ENCODE results near the gene KLHL26. TPM values are rescaled to one million over a fixed set of nuclear protein-coding genes. Genes with fewer than 3 reads are reported as not detected.

KLHL26 gene
- total RNA-seq, 1 experiment from 2014 or later, result 7.1 TPM

- Histone ChIP-seq H3K36me3 (replicated peaks; ENCODE audit: control insufficient read depth, insufficient read depth, low read length) (no peaks in the 10 kb centered on the region), H3K27me3 (ENCODE audit: control insufficient read depth, insufficient read depth, low read length) (no peaks in the 10 kb centered on the region), H3K4me3 (ENCODE audit: insufficient read depth, low read depth, low read length) (no peak overlapping the region)
- DNase-seq, result peak; percentile 62
These were observed 7.6 kb downstream of the KLHL26 start for GRCh38 chr19:18644196-18645034.

- Histone ChIP-seq H3K4me3 (ENCODE audit: insufficient read depth, low read depth, low read length) (no peak overlapping the region), H3K27me3 (ENCODE audit: control insufficient read depth, insufficient read depth, low read length) (no peaks in the 10 kb centered on the region), H3K36me3 (replicated peaks; ENCODE audit: control insufficient read depth, insufficient read depth, low read length) (no peaks in the 10 kb centered on the region)
- DNase-seq, result peak; percentile 60
These were observed 8.2 kb downstream of the KLHL26 start for GRCh38 chr19:18645035-18645511.

DNA sequence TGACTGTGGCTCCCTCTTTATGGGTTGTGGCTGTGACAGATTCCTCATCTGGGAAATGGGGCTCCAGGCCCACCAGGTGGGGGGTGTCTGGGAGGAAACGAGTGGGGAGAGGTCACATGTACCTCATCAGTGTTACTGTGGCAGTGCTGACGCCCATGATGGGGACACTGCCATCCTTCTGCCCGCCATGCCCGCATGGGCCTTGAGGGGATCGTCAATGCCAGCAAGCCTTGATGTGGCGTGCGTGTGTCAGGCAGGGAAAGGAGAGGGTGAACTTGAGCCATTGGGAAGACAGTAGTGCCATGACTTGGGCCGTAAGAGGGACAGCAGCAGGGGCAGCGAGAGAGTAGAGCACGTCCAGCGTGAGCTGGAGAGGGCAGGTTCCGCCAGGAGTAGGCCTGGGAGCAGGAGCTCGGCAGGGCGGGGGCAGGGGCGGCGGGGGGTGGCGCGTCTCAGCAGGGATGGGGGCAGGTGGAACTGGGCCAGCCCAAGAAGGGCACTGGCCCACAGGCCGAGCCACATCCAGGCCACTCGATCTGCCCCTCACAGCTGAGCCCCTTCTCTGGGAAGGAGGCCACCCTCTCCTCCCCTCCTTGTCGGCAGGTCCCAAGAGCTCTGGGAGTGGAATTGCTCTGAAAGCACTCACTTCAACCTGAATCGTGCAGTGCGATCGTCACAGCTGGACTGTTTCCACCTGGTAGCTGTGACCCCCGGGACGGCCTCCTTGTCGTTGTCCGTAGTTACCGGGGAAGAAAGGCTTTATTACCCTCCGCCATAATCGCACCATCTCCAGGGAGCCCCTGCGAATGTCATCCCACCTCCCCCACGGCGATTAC, 9.9 kb downstream of the KLHL26 start:
- Histone ChIP-seq H3K36me3 (replicated peaks; ENCODE audit: control insufficient read depth, insufficient read depth, low read length) (no peaks in the 10 kb centered on the region), H3K27me3 (ENCODE audit: control insufficient read depth, insufficient read depth, low read length) (no peaks in the 10 kb centered on the region), H3K4me3 (ENCODE audit: insufficient read depth, low read depth, low read length) (no peak overlapping the region)
- DNase-seq, result peak; percentile 56

- H3K4me3 ChIP-seq (ENCODE audit: insufficient read depth, low read depth, low read length), result no peak overlapping the region
- DNase-seq, result no peak
- H3K27me3 ChIP-seq (ENCODE audit: control insufficient read depth, insufficient read depth, low read length), result no peaks in the 10 kb centered on the region
- no peaks in the 10 kb centered on the region for H3K36me3 ChIP-seq (replicated peaks; ENCODE audit: control insufficient read depth, insufficient read depth, low read length)
These were observed 10.5 kb downstream of the KLHL26 start for GRCh38 chr19:18647371-18647767.

DNA sequence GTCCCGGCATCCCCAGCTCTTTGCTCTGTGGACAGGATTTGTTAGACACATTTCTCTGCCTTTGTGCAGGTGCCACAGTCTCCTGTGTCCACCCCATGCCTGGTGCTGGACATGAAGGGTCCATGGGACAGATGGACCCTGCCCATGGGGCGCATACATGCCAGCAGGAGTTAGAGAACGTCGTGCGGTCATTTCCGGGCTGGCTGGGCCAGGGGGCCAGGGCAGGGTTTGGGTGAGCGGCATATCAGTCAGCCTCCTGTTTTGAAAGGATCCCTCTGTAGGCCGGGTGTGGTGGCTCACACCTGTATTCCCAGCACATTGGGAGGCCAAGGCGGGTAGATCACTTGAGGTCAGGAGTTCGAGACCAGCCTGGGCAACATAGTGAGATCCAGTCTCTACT, 11.0 kb downstream of the KLHL26 start:
- DNase-seq, result no peak
- no peaks in the 10 kb centered on the region for H3K27me3 ChIP-seq (ENCODE audit: control insufficient read depth, insufficient read depth, low read length)
- no peak overlapping the region for H3K4me3 ChIP-seq (ENCODE audit: insufficient read depth, low read depth, low read length)
- H3K36me3 ChIP-seq (replicated peaks; ENCODE audit: control insufficient read depth, insufficient read depth, low read length), result no peaks in the 10 kb centered on the region

GRCh38 chr19:18648973-18649315, 12.1 kb downstream of the KLHL26 start:
- no peaks in the 10 kb centered on the region for H3K27me3 ChIP-seq (ENCODE audit: control insufficient read depth, insufficient read depth, low read length)
- H3K36me3 ChIP-seq (replicated peaks; ENCODE audit: control insufficient read depth, insufficient read depth, low read length), result no peaks in the 10 kb centered on the region
- no peak overlapping the region for H3K4me3 ChIP-seq (ENCODE audit: insufficient read depth, low read depth, low read length)
- DNase-seq, result no peak

GRCh38 chr19:18649371-18650020, 12.7 kb downstream of the KLHL26 start:
- Histone ChIP-seq H3K27me3 (ENCODE audit: control insufficient read depth, insufficient read depth, low read length) (no peaks in the 10 kb centered on the region), H3K36me3 (replicated peaks; ENCODE audit: control insufficient read depth, insufficient read depth, low read length) (no peaks in the 10 kb centered on the region), H3K4me3 (ENCODE audit: insufficient read depth, low read depth, low read length) (no peak overlapping the region)
- peak; percentile 66 for DNase-seq

- no peak for DNase-seq
- no peak overlapping the region for H3K4me3 ChIP-seq (ENCODE audit: insufficient read depth, low read depth, low read length)
- no peaks in the 10 kb centered on the region for H3K27me3 ChIP-seq (ENCODE audit: control insufficient read depth, insufficient read depth, low read length)
- no peaks in the 10 kb centered on the region for H3K36me3 ChIP-seq (replicated peaks; ENCODE audit: control insufficient read depth, insufficient read depth, low read length)
These were observed 13.2 kb downstream of the KLHL26 start for GRCh38 chr19:18650021-18650390.

GRCh38 chr19:18650468-18651041, 13.7 kb downstream of the KLHL26 start:
- no peaks in the 10 kb centered on the region for H3K36me3 ChIP-seq (replicated peaks; ENCODE audit: control insufficient read depth, insufficient read depth, low read length)
- DNase-seq, result peak; percentile 73
- H3K4me3 ChIP-seq (ENCODE audit: insufficient read depth, low read depth, low read length), result no peak overlapping the region
- no peaks in the 10 kb centered on the region for H3K27me3 ChIP-seq (ENCODE audit: control insufficient read depth, insufficient read depth, low read length)

DNA sequence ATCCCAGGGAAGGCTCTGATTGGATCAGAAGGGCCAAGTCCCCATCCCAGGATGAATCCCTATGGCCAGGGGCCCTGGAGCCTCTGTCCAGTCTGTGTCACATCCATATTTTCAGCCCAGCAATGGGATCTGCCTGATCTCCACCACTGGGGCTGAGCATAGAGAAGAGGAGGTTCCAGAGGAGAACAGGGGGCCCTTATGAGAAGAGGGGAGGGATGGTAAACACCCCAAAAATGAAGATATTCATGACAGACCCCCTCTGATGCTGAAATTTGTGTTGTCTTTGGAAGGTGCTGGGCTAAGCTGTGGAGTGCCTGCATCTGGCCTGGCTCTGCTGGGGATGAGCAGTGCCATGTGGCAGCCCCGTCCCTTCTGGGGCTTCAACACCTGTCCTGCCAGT, 14.5 kb downstream of the KLHL26 start:
- Histone ChIP-seq H3K36me3 (replicated peaks; ENCODE audit: control insufficient read depth, insufficient read depth, low read length) (no peaks in the 10 kb centered on the region), H3K4me3 (ENCODE audit: insufficient read depth, low read depth, low read length) (no peak overlapping the region), H3K27me3 (ENCODE audit: control insufficient read depth, insufficient read depth, low read length) (no peaks in the 10 kb centered on the region)
- no peak for DNase-seq

GRCh38 chr19:18651733-18652132, 14.9 kb downstream of the KLHL26 start:
- Histone ChIP-seq H3K4me3 (ENCODE audit: insufficient read depth, low read depth, low read length) (no peak overlapping the region), H3K27me3 (ENCODE audit: control insufficient read depth, insufficient read depth, low read length) (no peaks in the 10 kb centered on the region), H3K36me3 (replicated peaks; ENCODE audit: control insufficient read depth, insufficient read depth, low read length) (no peaks in the 10 kb centered on the region)
- DNase-seq, result peak; percentile 50

DNA sequence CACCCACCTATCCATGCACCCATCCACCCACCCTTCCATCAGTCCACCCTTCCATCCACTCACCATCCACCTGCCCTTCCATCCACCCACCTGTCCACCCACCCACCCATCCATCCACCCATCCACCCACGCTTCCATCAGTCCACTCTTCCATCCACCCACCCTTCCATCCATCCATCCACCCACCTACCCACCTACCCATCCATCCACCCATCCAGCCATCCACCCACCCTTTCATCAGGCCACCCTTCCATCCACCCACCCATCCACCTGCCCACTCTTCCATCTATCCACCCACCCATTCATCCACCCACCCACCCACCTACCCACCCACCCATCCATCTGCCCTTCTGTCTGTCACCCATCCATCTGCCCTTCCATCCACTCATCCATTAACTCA, 17.0 kb downstream of the KLHL26 start:
- H3K27me3 ChIP-seq (ENCODE audit: control insufficient read depth, insufficient read depth, low read length), result no peaks in the 10 kb centered on the region
- H3K4me3 ChIP-seq (ENCODE audit: insufficient read depth, low read depth, low read length), result no peak overlapping the region
- H3K36me3 ChIP-seq (replicated peaks; ENCODE audit: control insufficient read depth, insufficient read depth, low read length), result no peaks in the 10 kb centered on the region
- no peak for DNase-seq

GRCh38 chr19:18654469-18654868, 17.6 kb downstream of the KLHL26 start:
- Histone ChIP-seq H3K27me3 (ENCODE audit: control insufficient read depth, insufficient read depth, low read length) (no peaks in the 10 kb centered on the region), H3K4me3 (ENCODE audit: insufficient read depth, low read depth, low read length) (no peak overlapping the region), H3K36me3 (replicated peaks; ENCODE audit: control insufficient read depth, insufficient read depth, low read length) (no peaks in the 10 kb centered on the region)
- DNase-seq, result no peak

- Histone ChIP-seq H3K4me3 (ENCODE audit: insufficient read depth, low read depth, low read length) (no peak overlapping the region), H3K27me3 (ENCODE audit: control insufficient read depth, insufficient read depth, low read length) (no peaks in the 10 kb centered on the region), H3K36me3 (replicated peaks; ENCODE audit: control insufficient read depth, insufficient read depth, low read length) (no peaks in the 10 kb centered on the region)
- no peak for DNase-seq
These were observed 18.5 kb downstream of the KLHL26 start for GRCh38 chr19:18655173-18655844.

All from H7 (cell line).